Gastrocnemius medialis (tissue), 4 donors: ENCODE data around the gene FAM118A. TPM values are rescaled to one million over a fixed set of nuclear protein-coding genes. Genes with fewer than 3 reads are reported as not detected.

ENCODE experiments used
- ATAC-seq, 2 donors: fragments of 150-250 bp; one replicate each; pipeline ENCODE4 v1.9.1; 2016
- DNase-seq, 2 donors: peaks; one replicate each; pipeline ENCODE4 v3.0.0-alpha.2; 2019
- H3K27ac ChIP-seq, 4 donors: fragments of 200-600 bp; sonication (generic); 1 replicate in 1 of 4; 2 replicates in 3 of 4; pipeline ENCODE4 v1.5.1; 2016 to 2018; ENCODE audit warnings: mild to moderate bottlenecking in 2 of 4, moderate library complexity in 1 of 4
- H3K27me3 ChIP-seq, 3 donors: fragments of 200-600 bp; sonication (generic) in 2 of 3; 1 replicate in 1 of 3; 2 replicates in 2 of 3; pipeline versions ENCODE4 v1.5.1 to v1.6.0; 2016 to 2019; ENCODE audit warnings: mild to moderate bottlenecking in 1 of 3, moderate library complexity in 1 of 3
- H3K36me3 ChIP-seq, 2 donors: fragments of 200-600 bp; sonication (generic) in 1 of 2; one replicate each; pipeline ENCODE4 v1.5.1; 2017 to 2018
- H3K4me1 ChIP-seq, 2 donors: fragments of 200-600 bp; sonication (generic) in 1 of 2; one replicate each; pipeline ENCODE4 v1.5.1; 2016 to 2017; ENCODE audit warnings: mild to moderate bottlenecking in 2 of 2
- H3K4me3 ChIP-seq, 4 donors: fragments of 200-600 bp; sonication (generic) in 3 of 4; 1 replicate in 1 of 4; 2 replicates in 3 of 4; pipeline ENCODE4 v1.5.1; 2016 to 2019; ENCODE audit warnings: mild to moderate bottlenecking in 2 of 4
- H3K9me3 ChIP-seq, 3 donors: fragments of 200-600 bp; sonication (generic) in 2 of 3; 1 replicate in 1 of 3; 2 replicates in 2 of 3; pipeline ENCODE4 v1.5.1; 2016 to 2019
- CTCF ChIP-seq, 5 experiments: fragments of 450-650 bp in 3 of 5; fragments of 200-600 bp in 2 of 5; sonication (generic) in 2 of 5; IDR thresholded peaks in 4 of 5; conservative IDR thresholded peaks in 1 of 5; 1 replicate in 4 of 5; 2 replicates in 1 of 5; pipeline ENCODE4 v1.5.1; 2016 to 2019; ENCODE audit warnings: antibody characterized with exemption in 5 of 5, mild to moderate bottlenecking in 3 of 5, moderate library complexity in 3 of 5
- POLR2A ChIP-seq, 2 donors: fragments of 450-650 bp; IDR thresholded peaks; one replicate each; pipeline ENCODE4 v1.6.1; 2017; ENCODE audit warnings: antibody characterized with exemption in 2 of 2, mild to moderate bottlenecking in 2 of 2, moderate library complexity in 2 of 2
- in situ Hi-C, 4 donors: fragments of 200-750 bp; cut with MboI; loops; one replicate each; pipeline versions ENCODE4 v1.15.0 to v1.8.0; 2017; ENCODE audit warnings: low sequenced_read_pairs in 4 of 4
- intact Hi-C: fragments of 100-400 bp; cut with DNase I; formaldehyde crosslinking; loops from one replicate; pipeline ENCODE4 v1.15.1; 2023; ENCODE audit warnings: low total_unique reads
- total RNA-seq, 4 donors: library from RNA; depleted of rRNA; stranded (reverse); fragments of >200 nt; gene quantifications; one replicate each; pipeline versions ENCODE4 v1.1.0 to v1.2.3, GENCODE V29; 2016

The FAM118A gene
- total RNA-seq, 4 donors from 2014 or later = 4.1 to 30.0 (median 24.2) TPM

DNA sequence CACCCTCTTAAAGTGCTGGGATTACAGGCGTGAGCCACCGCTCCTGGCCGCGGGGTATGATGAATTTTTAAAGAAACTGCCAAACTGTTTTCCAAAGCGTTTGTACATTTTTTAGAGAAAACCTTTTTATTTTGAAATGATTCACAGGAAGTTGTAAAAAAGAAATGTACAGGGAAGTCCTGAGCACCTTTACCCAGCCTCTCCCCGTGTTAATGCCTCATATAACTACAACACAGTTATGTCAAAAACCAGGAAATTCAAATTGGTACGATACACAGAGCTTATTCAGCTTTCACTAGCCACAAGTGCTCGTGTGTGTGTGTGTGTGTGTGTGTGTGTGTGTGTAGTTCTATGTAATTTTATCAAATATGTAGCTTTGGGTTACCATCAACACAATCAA is 7.0 kb upstream of the FAM118A start:
- no peak overlapping the region for H3K4me3 ChIP-seq
- H3K4me1 ChIP-seq = no peaks in the 10 kb centered on the region
- no peak for ATAC-seq
- no peaks in the 10 kb centered on the region for H3K9me3 ChIP-seq
- intact Hi-C loops (no loop called here), in situ Hi-C loops (no loop called here)
- no peak for DNase-seq
- no peaks in the 10 kb centered on the region for H3K27me3 ChIP-seq
- TF ChIP-seq CTCF (IDR thresholded peaks at IDR 0.05 in 4 of 5, conservative IDR thresholded peaks at IDR 0.05 in 1 of 5) = no peak
- no peak for TF ChIP-seq POLR2A (IDR thresholded peaks at IDR 0.05)
- H3K36me3 ChIP-seq = no peaks in the 10 kb centered on the region
- H3K27ac ChIP-seq = no peak overlapping the region

DNA sequence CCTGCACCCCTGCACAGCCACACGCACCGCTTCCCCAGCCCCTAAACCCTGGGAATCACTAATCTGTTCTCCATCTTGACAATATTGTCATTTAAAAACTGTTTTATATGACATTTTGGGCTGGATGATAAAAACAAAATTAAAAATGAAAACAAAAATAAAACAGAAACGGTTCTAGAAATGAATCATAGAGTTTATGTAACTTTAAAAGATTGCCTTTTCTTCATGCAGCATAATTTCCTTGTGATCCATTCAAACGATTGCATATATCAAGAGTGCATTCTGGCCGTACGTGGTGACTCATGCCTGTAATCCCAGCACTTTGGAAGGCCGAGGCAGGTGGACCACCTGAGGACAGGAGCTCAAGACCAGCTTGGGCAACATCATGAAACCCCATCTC is 6.6 kb upstream of the FAM118A start:
- H3K4me3 ChIP-seq = no peak overlapping the region
- intact Hi-C loops = no loop called here
- H3K9me3 ChIP-seq = no peaks in the 10 kb centered on the region
- no peaks in the 10 kb centered on the region for H3K36me3 ChIP-seq
- H3K4me1 ChIP-seq = no peaks in the 10 kb centered on the region
- no peak for DNase-seq
- ATAC-seq = no peak
- in situ Hi-C loops = no loop called here
- H3K27ac ChIP-seq = no peak overlapping the region
- TF ChIP-seq CTCF (IDR thresholded peaks at IDR 0.05 in 4 of 5, conservative IDR thresholded peaks at IDR 0.05 in 1 of 5) (no peak), POLR2A (IDR thresholded peaks at IDR 0.05) (no peak)
- H3K27me3 ChIP-seq = no peaks in the 10 kb centered on the region

DNA sequence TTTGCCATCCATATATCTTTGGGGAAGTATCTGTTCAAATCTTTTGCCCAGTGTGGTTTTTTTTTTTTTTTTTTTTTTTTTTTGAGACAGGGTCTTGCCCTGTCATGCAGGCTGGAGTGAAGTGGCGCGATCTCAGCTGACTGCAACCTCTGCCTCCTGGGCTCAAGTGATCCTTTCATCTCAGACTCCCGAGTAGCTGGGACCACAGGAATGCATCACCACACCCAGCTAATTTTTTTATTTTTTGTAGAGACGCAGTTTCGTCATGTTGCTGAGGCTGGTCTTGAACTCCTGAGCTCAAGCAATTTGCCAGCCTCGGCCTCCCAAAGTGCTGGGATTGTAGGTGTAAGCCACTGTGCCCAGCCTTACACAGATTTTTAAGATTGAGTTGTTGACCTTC is 4.8 kb upstream of the FAM118A start:
- DNase-seq (no peak), ATAC-seq (no peak)
- intact Hi-C loops (no loop called here), in situ Hi-C loops (no loop called here)
- TF ChIP-seq POLR2A (IDR thresholded peaks at IDR 0.05) (no peak), CTCF (IDR thresholded peaks at IDR 0.05 in 4 of 5, conservative IDR thresholded peaks at IDR 0.05 in 1 of 5) (no peak)
- no peaks in the 10 kb centered on the region for H3K36me3 ChIP-seq
- H3K27ac ChIP-seq = no peak overlapping the region
- H3K4me3 ChIP-seq = no peak overlapping the region
- no peaks in the 10 kb centered on the region for H3K27me3 ChIP-seq
- H3K9me3 ChIP-seq = no peaks in the 10 kb centered on the region
- H3K4me1 ChIP-seq = no peaks in the 10 kb centered on the region

- in situ Hi-C loops = no loop called here
- intact Hi-C loops = no loop called here
- no peaks in the 10 kb centered on the region for H3K27me3 ChIP-seq
- no peaks in the 10 kb centered on the region for H3K4me1 ChIP-seq
- no peak overlapping the region for H3K27ac ChIP-seq
- no peak overlapping the region for H3K4me3 ChIP-seq
- no peaks in the 10 kb centered on the region for H3K36me3 ChIP-seq
- H3K9me3 ChIP-seq = no peaks in the 10 kb centered on the region
- no peak for ATAC-seq
- no peak for DNase-seq
- TF ChIP-seq CTCF (IDR thresholded peaks at IDR 0.05 in 4 of 5, conservative IDR thresholded peaks at IDR 0.05 in 1 of 5) = no peak
These were observed 4.2 kb upstream of the FAM118A start for GRCh38 chr22:45305456-45306075.

DNA sequence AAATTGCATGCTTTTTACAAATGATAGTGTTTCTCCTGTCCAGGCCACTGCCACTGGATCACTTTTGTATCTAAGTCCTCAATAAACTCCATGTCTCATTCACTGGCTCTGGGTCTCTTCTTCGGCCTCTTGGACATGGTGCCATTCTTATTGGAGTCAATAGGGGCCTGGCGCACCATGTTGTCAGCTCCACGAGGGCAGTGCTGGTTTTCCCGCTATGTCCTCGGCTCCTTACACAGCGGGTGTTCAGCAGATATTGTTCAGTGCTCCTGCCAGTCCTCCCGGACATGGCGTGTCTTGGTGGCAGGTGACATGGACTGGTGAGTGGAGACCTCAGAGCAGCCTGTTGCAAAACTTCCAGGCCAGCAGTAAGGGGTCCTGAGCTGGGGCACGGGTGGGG is 3.6 kb upstream of the FAM118A start:
- H3K9me3 ChIP-seq = no peaks in the 10 kb centered on the region
- peaks cover 3 to 4% of the 10 kb centered on the region in 2 donors for H3K4me1 ChIP-seq
- intact Hi-C loops (no loop called here), in situ Hi-C loops (no loop called here)
- no peak for ATAC-seq
- H3K36me3 ChIP-seq = no peaks in the 10 kb centered on the region
- no peaks in the 10 kb centered on the region for H3K27me3 ChIP-seq
- no peak overlapping the region for H3K27ac ChIP-seq
- no peak for TF ChIP-seq POLR2A (IDR thresholded peaks at IDR 0.05)
- TF ChIP-seq CTCF (IDR thresholded peaks at IDR 0.05 in 4 of 5, conservative IDR thresholded peaks at IDR 0.05 in 1 of 5) = no peak
- no peak for DNase-seq
- H3K4me3 ChIP-seq = no peak overlapping the region
